B cell (primary cell): ENCODE results near the gene QRFP. TPM values are rescaled to one million over a fixed set of nuclear protein-coding genes. Genes with fewer than 3 reads are reported as not detected.
"Not testable (repeated sequence)": the region's sequence is repeated elsewhere in the genome, so short reads cannot be mapped to it uniquely, and the experiment has no call there.

Experiments used
- ATAC-seq: fragments of 200-7000 bp; cut with Tn5 transposase; one replicate; pipeline ENCODE4 v1.10.0; 2021; ENCODE audit warnings: low read depth, mild to moderate bottlenecking, moderate number of reproducible peaks, moderate library complexity
- CTCF ChIA-PET: fragments of 350-600 bp; sonication (Branson Sonifier 250); formaldehyde crosslinking; loops from one replicate; lab custom pipeline; 2021; ENCODE audit warnings: antibody characterized with exemption, inconsistent platforms; lab: Charles Lee
- POLR2A ChIA-PET: fragments of 350-600 bp; sonication (Branson Sonifier 250); formaldehyde crosslinking; loops from one replicate; lab custom pipeline; 2021; ENCODE audit warnings: antibody characterized with exemption; lab: Charles Lee
- DNase-seq: peaks from one replicate; pipeline ENCODE4 v3.0.0; 2013
- H2AFZ ChIP-seq: 2 replicates; pipeline ENCODE4 v1.6.1; 2012; ENCODE audit warnings: mild to moderate bottlenecking, low read depth, low read length; ENCODE audit not compliant: insufficient read depth, poor library complexity, severe bottlenecking
- H3K27ac ChIP-seq, 2 donors: 1 replicate in 1 of 2; 2 replicates in 1 of 2; pipeline ENCODE4 v1.5.1; 2012 to 2013; ENCODE audit warnings: low read length in 2 of 2, mild to moderate bottlenecking in 2 of 2, moderate library complexity in 1 of 2
- H3K27me3 ChIP-seq, 4 experiments: fragments of 200-600 bp in 1 of 4; sonication (generic) in 1 of 4; replicated peaks in 1 of 4; 1 replicate in 2 of 4; 2 replicates in 2 of 4; pipeline versions ENCODE4 v1.6.1 to v1.7.0; 2013 to 2016; ENCODE audit warnings: low read length in 3 of 4, mild to moderate bottlenecking in 2 of 4, mixed read lengths in 1 of 4, moderate library complexity in 1 of 4; ENCODE audit not compliant: insufficient read depth in 4 of 4, control insufficient read depth in 3 of 4; ENCODE audit errors: control extremely low read depth in 1 of 4
- H3K36me3 ChIP-seq, 2 experiments: replicated peaks in 1 of 2; 1 replicate in 1 of 2; 2 replicates in 1 of 2; pipeline versions ENCODE4 v1.6.1 to v1.7.1; 2013; ENCODE audit warnings: low read length in 1 of 2; ENCODE audit not compliant: insufficient read depth in 2 of 2, control insufficient read depth in 1 of 2; ENCODE audit errors: control extremely low read depth in 1 of 2, extremely low read depth in 1 of 2
- H3K4me1 ChIP-seq, 2 donors: fragments of 200-600 bp in 1 of 2; sonication (generic) in 1 of 2; 1 replicate in 1 of 2; 2 replicates in 1 of 2; pipeline versions ENCODE4 v1.5.1 to v1.6.1; 2013 to 2017; ENCODE audit warnings: low read length in 2 of 2; ENCODE audit not compliant: control insufficient read depth in 2 of 2, insufficient read depth in 2 of 2
- H3K4me2 ChIP-seq: replicated peaks from 2 replicates; pipeline ENCODE3; 2012; ENCODE audit warnings: mild to moderate bottlenecking, low read depth, low read length; ENCODE audit not compliant: poor library complexity, severe bottlenecking
- H3K4me3 ChIP-seq, 5 experiments: fragments of 200-600 bp in 1 of 5; sonication (generic) in 1 of 5; 1 replicate in 3 of 5; 2 replicates in 2 of 5; pipeline versions ENCODE4 v1.5.1 to v1.7.0; 2011 to 2016; ENCODE audit warnings: low read length in 4 of 5, mild to moderate bottlenecking in 4 of 5, low read depth in 2 of 5, control low read depth in 1 of 5, moderate library complexity in 1 of 5; ENCODE audit not compliant: insufficient read depth in 1 of 5; ENCODE audit errors: control extremely low read depth in 1 of 5, extremely low read depth in 1 of 5
- H3K79me2 ChIP-seq: fragments of 200-600 bp; sonication (generic); one replicate; pipeline ENCODE4 v1.6.0; 2016; ENCODE audit warnings: low read length; ENCODE audit not compliant: control insufficient read depth, insufficient read depth
- H3K9ac ChIP-seq: fragments of 200-600 bp; sonication (generic); 2 replicates; pipeline ENCODE4 v1.6.1; 2017; ENCODE audit warnings: mild to moderate bottlenecking, low read length, moderate library complexity
- H3K9me3 ChIP-seq, 3 donors: one replicate each; pipeline versions ENCODE4 v1.6.1 to v1.7.1; 2013; ENCODE audit warnings: low read length in 2 of 3; ENCODE audit not compliant: control insufficient read depth in 2 of 3, insufficient read depth in 1 of 3; ENCODE audit errors: control extremely low read depth in 1 of 3
- H4K20me1 ChIP-seq: 2 replicates; pipeline ENCODE4 v1.6.0; 2012; ENCODE audit warnings: mild to moderate bottlenecking, low read length; ENCODE audit not compliant: insufficient read depth, control insufficient read depth, poor library complexity, severe bottlenecking
- H3K27ac Mint-ChIP-seq: one replicate; pipeline ENCODE4 v1.8.0; 2021; ENCODE audit warnings: mixed read lengths
- H3K27me3 Mint-ChIP-seq: one replicate; pipeline ENCODE4 v1.8.0; 2021; ENCODE audit warnings: mixed read lengths
- H3K4me1 Mint-ChIP-seq: one replicate; pipeline ENCODE4 v1.8.0; 2021; ENCODE audit warnings: mixed read lengths
- H3K4me3 Mint-ChIP-seq: one replicate; pipeline ENCODE4 v1.8.0; 2021; ENCODE audit warnings: mixed read lengths
- H3K9me3 Mint-ChIP-seq: one replicate; pipeline ENCODE4 v1.8.0; 2022; ENCODE audit warnings: mixed read lengths; ENCODE audit not compliant: insufficient read depth
- EZH2 ChIP-seq: IDR thresholded peaks from 2 replicates; pipeline ENCODE4 v1.6.1; 2012; ENCODE audit warnings: borderline replicate concordance, low read depth, mild to moderate bottlenecking, moderate library complexity, low read length; ENCODE audit not compliant: insufficient read depth, poor library complexity, severe bottlenecking
- WGBS: methylation state at CpG from one replicate; pipeline ENCODE4 v1.1.5; 2013; ENCODE audit warnings: missing lambda C conversion rate; ENCODE audit not compliant: insufficient coverage; 5-methylcytosine and 5-hydroxymethylcytosine counted together
- intact Hi-C: fragments of 100-400 bp; cut with micrococcal nuclease; formaldehyde crosslinking; loops from one replicate; pipeline ENCODE4 v1.10.0; 2022
- polyA plus RNA-seq: library from polyadenylated mRNA; depleted of rRNA; stranded (reverse); fragments of >200 nt; gene quantifications from 2 replicates; pipeline ENCODE4 v1.2.3, GENCODE V29; 2012
- total RNA-seq, 2 donors: library from RNA; stranded (reverse); fragments of 120-200 nt in 1 of 2; gene quantifications; 1 replicate in 1 of 2; 2 replicates in 1 of 2; pipeline versions ENCODE4 v1.2.3 to v1.2.4, GENCODE V29; 2013 to 2022
- TF ChIP-seq, protein P1 (sequence below): fragments of 200-600 bp; IDR thresholded peaks from one replicate; pipeline ENCODE4 v1.8.0; 2022; ENCODE audit warnings: antibody characterized with exemption, mild to moderate bottlenecking

The QRFP gene
- total and polyA plus RNA-seq, 2 donors (not counting 1 experiment from before 2014, with no cell fraction given), result 0.07 TPM; not detected in 1

DNA sequence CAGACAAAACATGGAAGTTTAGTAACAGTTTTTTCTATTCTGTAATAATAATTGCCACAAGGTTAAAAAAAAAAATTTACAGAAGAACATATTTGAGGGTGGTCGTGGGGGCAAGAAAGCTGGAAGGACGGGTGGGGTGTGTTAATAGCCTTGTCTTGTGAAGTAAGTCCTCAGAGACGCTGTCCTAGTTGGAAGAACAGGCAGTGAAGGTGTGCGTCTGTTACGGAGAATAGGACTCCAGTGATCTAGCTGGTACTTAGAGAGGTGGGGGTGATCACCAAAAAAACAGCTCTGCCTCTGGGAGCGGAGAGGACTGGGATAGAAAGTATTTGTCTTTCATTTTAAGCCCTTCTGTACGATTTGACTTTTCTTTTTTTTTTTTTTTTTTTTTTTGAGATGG lies 43.8 kb downstream of the QRFP start:
- no peaks in the 10 kb centered on the region for H3K4me1 Mint-ChIP-seq

DNA sequence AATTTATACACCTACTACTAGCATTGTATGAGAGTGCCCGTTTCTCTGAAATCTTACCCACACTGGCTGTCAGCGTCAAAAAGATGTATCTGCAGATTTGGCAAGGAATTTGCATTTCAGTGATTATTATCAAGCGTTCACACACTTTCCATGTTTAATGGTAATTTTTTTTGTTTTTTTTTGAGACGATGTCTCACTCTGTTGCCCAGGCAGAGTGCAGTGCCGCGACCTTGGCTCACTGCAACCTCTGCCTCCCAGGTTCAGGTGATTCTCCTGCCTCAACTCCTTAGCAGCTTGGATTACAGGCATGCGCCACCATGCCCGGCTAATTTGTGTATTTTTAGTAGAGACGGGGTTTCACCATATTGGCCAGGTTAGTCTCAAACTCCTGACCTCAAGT lies 47.3 kb downstream of the QRFP start:
- no peak overlapping the region for H3K4me3 ChIP-seq
- Mint-ChIP-seq H3K4me3 (no peak overlapping the region), H3K9me3 (no peaks in the 10 kb centered on the region), H3K27me3 (no peaks in the 10 kb centered on the region), H3K4me1 (no peaks in the 10 kb centered on the region), H3K27ac (no peak overlapping the region)
- ATAC-seq (no peak), DNase-seq (no peak)
- CTCF ChIA-PET, result no interaction called here
- POLR2A ChIA-PET, result no interaction called here
- H3K36me3 ChIP-seq, result peaks cover 3 to 6% of the 10 kb centered on the region in 2 experiments
- H3K9me3 ChIP-seq, result no peaks in the 10 kb centered on the region
- peaks cover 8% of the 10 kb centered on the region for H4K20me1 ChIP-seq
- H2AFZ ChIP-seq, result no peak overlapping the region
- H3K9ac ChIP-seq, result no peak overlapping the region
- no peaks in the 10 kb centered on the region for H3K4me1 ChIP-seq
- no peak overlapping the region for H3K27ac ChIP-seq
- 90% methylated on average over 3 of the region's 9 CpGs for WGBS
- TF ChIP-seq, protein P1, sequence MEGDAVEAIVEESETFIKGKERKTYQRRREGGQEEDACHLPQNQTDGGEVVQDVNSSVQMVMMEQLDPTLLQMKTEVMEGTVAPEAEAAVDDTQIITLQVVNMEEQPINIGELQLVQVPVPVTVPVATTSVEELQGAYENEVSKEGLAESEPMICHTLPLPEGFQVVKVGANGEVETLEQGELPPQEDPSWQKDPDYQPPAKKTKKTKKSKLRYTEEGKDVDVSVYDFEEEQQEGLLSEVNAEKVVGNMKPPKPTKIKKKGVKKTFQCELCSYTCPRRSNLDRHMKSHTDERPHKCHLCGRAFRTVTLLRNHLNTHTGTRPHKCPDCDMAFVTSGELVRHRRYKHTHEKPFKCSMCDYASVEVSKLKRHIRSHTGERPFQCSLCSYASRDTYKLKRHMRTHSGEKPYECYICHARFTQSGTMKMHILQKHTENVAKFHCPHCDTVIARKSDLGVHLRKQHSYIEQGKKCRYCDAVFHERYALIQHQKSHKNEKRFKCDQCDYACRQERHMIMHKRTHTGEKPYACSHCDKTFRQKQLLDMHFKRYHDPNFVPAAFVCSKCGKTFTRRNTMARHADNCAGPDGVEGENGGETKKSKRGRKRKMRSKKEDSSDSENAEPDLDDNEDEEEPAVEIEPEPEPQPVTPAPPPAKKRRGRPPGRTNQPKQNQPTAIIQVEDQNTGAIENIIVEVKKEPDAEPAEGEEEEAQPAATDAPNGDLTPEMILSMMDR, result no peak
- no peak for TF ChIP-seq EZH2
- intact Hi-C loops, result no loop called here
- no peaks in the 10 kb centered on the region for H3K27me3 ChIP-seq
- no peak overlapping the region for H3K4me2 ChIP-seq
- peaks cover 11% of the 10 kb centered on the region for H3K79me2 ChIP-seq

More for the DNA sequence above, 43.8 kb downstream of the QRFP start:
- intact Hi-C loops, result no loop called here
- H3K27ac ChIP-seq, result no peak overlapping the region
- no peak overlapping the region for H2AFZ ChIP-seq
- no peak for TF ChIP-seq EZH2
- TF ChIP-seq, protein P1, result no peak
- H3K4me1 ChIP-seq, result no peaks in the 10 kb centered on the region
- POLR2A ChIA-PET, result interaction anchor here (0.7 kb wide), 1 partner anchor 559 kb away, joined by 4 read pairs; no protein-coding TSS in a partner anchor
- ATAC-seq (no peak), DNase-seq (no peak)
- H3K27me3 ChIP-seq, result no peaks in the 10 kb centered on the region
- peaks cover 8% of the 10 kb centered on the region for H4K20me1 ChIP-seq
- no peak overlapping the region for H3K27ac Mint-ChIP-seq
- H3K9me3 ChIP-seq, result no peaks in the 10 kb centered on the region
- H3K79me2 ChIP-seq, result no peaks in the 10 kb centered on the region
- no peaks in the 10 kb centered on the region for H3K9me3 Mint-ChIP-seq
- H3K9ac ChIP-seq, result no peak overlapping the region
- CTCF ChIA-PET, result interaction anchor here (0.9 to 1.5 kb wide), 3 partner anchors 10 to 13 kb away, joined by 3 to 5 read pairs (median 3); no protein-coding TSS in a partner anchor
- H3K4me3 Mint-ChIP-seq, result no peak overlapping the region
- H3K36me3 ChIP-seq, result peaks cover 1 to 20% of the 10 kb centered on the region in 2 experiments
- no peaks in the 10 kb centered on the region for H3K27me3 Mint-ChIP-seq
- no peak overlapping the region for H3K4me2 ChIP-seq
- no peak overlapping the region for H3K4me3 ChIP-seq
- 88% methylated on average over 5 of the region's 7 CpGs for WGBS

DNA sequence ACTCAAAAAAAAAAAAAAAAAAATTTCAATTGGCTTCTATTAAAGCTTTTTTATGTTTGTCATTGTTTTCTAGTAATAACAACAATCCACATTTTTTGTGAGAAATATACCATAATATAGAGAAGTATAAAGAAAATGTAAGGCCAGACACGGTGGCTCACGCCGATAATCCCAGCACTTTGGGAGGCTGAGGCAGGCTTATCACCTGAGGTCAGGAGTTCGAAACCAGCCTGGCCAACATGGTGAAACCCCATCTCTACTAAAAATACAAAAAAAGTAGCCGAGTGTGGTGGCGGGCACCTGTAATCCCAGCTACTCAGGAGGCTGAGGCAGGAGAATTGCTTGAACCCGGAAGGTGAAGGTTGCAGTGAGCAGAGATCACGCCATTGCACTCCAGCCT lies 48.1 kb downstream of the QRFP start:
- H3K27ac ChIP-seq, POLR2A ChIA-PET, H3K27ac Mint-ChIP-seq, H3K9me3 Mint-ChIP-seq, H3K36me3 ChIP-seq, H3K9me3 ChIP-seq, H3K4me3 Mint-ChIP-seq, H3K27me3 Mint-ChIP-seq, H3K4me1 Mint-ChIP-seq, DNase-seq, H3K4me2 ChIP-seq, intact Hi-C loops, ATAC-seq, H3K9ac ChIP-seq, H3K4me1 ChIP-seq, H3K4me3 ChIP-seq, H2AFZ ChIP-seq, H3K27me3 ChIP-seq: not testable (repeated sequence)
- CTCF ChIA-PET, result interaction anchor here (0.8 kb wide), 1 partner anchor 175 kb away, joined by 5 read pairs; no protein-coding TSS in a partner anchor
- 100% methylated on average over 1 of the region's 8 CpGs for WGBS
- Histone ChIP-seq H3K79me2 (peaks cover 20% of the 10 kb centered on the region), H4K20me1 (peaks cover 16% of the 10 kb centered on the region)
